ENCODE measurements around the gene MLF2.

DNA sequence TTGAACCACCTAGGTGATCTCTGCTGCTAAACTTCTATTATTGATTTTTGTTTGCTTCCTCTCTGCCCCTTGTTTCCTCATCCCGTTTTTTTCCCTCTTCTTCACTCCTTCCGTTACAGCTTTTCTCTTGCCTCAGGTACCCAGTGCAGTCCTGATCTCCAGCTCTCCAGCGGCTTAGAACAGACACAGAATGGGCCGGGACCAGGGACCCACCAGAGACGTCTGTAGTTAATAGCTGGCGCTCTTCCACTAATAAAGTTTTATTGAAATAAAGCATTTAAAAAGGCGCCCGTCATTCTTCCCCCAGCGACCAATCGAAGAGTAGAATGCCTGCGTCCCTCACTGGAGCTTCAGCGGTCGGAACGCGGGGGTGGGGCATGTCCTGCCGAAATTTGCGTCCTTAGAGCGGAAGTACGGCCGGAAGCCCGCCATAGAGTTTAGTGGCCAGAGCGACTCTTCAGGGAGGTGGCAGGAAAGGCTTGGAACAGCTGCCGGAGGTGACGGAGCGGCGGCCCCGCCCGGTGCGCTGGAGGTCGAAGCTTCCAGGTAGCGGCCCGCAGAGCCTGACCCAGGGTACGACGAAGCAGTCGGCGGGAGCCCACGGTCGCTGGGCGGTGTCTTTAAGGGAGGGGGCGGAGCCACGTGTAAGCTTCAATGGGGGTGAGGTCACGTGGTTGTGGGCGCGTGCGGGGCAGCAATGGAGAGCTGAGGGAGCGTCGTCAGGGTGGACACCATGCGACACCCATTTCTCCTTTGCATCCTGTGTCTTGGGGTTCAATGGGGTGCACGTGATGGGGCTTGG is 29.1 kb downstream of the MLF2 start, which contains the start of gene COPS7A:
- TF ChIP-seq ZNF699 (CRISPR knock-in tag; IDR thresholded peaks at IDR 0.05; ENCODE audit: insufficient replicate concordance) (no peak), ZC3H11A (IDR thresholded peaks at IDR 0.05; ENCODE audit: low read depth, low read length) (no peak), TRIM28 (IDR thresholded peaks at IDR 0.05) (0 out of 2 replicates have a peak, but pooled peaks have one; percentile 10), HIVEP1 (CRISPR knock-in tag; IDR thresholded peaks at IDR 0.05) (no peak), MYC (IDR thresholded peaks at IDR 0.05; ENCODE audit: low read depth, low read length) (peak; percentile 98), MYC (CRISPR knock-in tag; IDR thresholded peaks at IDR 0.05; ENCODE audit: borderline replicate concordance, low read depth) (peak; percentile 81; the same call in 1 of the 2 replicates), RFX5 (IDR thresholded peaks at IDR 0.05; ENCODE audit: low read depth, low read length) (no peak), CEBPG (CRISPR knock-in tag; IDR thresholded peaks at IDR 0.05) (no peak), CEBPG (tag; conservative IDR thresholded peaks at IDR 0.05 in 1 of 2, IDR thresholded peaks at IDR 0.05 in 1 of 2) (no peak), RNF2 (IDR thresholded peaks at IDR 0.05) (peak; percentile 85), MTA2 (IDR thresholded peaks at IDR 0.05; ENCODE audit: low read depth) (no peak)
- TF ChIP-seq, protein P1, sequence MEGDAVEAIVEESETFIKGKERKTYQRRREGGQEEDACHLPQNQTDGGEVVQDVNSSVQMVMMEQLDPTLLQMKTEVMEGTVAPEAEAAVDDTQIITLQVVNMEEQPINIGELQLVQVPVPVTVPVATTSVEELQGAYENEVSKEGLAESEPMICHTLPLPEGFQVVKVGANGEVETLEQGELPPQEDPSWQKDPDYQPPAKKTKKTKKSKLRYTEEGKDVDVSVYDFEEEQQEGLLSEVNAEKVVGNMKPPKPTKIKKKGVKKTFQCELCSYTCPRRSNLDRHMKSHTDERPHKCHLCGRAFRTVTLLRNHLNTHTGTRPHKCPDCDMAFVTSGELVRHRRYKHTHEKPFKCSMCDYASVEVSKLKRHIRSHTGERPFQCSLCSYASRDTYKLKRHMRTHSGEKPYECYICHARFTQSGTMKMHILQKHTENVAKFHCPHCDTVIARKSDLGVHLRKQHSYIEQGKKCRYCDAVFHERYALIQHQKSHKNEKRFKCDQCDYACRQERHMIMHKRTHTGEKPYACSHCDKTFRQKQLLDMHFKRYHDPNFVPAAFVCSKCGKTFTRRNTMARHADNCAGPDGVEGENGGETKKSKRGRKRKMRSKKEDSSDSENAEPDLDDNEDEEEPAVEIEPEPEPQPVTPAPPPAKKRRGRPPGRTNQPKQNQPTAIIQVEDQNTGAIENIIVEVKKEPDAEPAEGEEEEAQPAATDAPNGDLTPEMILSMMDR (IDR thresholded peaks at IDR 0.05 in 2 of 3, conservative IDR thresholded peaks at IDR 0.05 in 1 of 3; ENCODE audit: insufficient read depth in 2 of 3, low read depth in 1 of 3, low read length in 3 of 3) = peak in 1 of 3 experiments; percentile 30; a peak in 2 of 6 replicates
- TF ChIP-seq, protein P2, sequence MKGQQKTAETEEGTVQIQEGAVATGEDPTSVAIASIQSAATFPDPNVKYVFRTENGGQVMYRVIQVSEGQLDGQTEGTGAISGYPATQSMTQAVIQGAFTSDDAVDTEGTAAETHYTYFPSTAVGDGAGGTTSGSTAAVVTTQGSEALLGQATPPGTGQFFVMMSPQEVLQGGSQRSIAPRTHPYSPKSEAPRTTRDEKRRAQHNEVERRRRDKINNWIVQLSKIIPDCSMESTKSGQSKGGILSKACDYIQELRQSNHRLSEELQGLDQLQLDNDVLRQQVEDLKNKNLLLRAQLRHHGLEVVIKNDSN (CRISPR knock-in tag; IDR thresholded peaks at IDR 0.05) = peak; percentile 95

Data from K562 (cell line).